ENCODE measurements around the gene PRKN.

PRKN gene

DNA sequence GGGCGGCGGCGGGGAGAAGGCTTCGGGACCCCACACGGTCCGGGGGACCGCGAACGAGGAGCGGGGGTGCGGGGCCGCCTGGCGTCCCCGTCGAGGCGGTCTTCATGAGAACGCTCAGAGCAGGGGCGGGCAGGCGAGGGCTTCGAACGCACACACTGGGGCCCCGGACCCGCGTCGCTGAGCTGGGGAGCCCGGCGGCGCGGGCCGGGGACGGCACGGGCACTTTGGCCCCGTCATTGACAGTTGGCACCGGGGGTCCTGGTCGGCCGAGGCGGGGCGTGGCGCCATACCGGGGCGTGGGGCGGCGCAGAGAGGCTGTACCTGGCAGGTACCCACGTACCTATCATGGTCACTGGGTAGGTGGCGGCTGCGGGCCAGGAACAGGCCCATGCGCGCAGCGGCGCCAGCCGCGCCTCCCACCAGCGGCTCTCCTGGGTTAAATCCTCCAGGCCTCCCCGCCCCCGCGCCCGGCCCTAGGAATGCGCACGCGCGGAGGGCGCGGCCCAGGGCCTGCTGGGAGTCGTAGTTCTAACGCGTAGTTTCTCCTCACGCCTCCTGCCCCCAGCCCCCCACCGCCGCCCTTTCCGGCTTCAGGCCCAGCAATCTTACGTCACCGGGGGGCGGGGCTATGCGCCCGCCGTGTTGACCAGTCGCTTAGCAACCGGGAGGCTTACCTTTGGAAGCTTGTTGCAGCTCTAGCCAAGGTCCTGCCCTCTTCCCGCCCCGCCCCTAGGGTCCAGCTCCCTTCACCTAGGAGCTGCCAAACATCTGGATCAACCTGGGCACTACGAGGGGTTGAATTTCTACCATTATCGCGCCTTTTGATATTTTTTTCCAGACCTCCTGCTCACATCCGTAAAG is at the start of gene PRKN, which contains the start of gene PACRG:
Gene PRKN, minus strand, starts transcription at position 445 of the 861 bp plus-strand sequence.
Gene PACRG, plus strand, starts transcription at position 653 of the 861 bp plus-strand sequence.
- no peak for TF ChIP-seq ZFX (IDR thresholded peaks at IDR 0.05; ENCODE audit: borderline replicate concordance)
- TF ChIP-seq, protein P1, sequence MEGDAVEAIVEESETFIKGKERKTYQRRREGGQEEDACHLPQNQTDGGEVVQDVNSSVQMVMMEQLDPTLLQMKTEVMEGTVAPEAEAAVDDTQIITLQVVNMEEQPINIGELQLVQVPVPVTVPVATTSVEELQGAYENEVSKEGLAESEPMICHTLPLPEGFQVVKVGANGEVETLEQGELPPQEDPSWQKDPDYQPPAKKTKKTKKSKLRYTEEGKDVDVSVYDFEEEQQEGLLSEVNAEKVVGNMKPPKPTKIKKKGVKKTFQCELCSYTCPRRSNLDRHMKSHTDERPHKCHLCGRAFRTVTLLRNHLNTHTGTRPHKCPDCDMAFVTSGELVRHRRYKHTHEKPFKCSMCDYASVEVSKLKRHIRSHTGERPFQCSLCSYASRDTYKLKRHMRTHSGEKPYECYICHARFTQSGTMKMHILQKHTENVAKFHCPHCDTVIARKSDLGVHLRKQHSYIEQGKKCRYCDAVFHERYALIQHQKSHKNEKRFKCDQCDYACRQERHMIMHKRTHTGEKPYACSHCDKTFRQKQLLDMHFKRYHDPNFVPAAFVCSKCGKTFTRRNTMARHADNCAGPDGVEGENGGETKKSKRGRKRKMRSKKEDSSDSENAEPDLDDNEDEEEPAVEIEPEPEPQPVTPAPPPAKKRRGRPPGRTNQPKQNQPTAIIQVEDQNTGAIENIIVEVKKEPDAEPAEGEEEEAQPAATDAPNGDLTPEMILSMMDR (IDR thresholded peaks at IDR 0.05): no peak
- peak within 1 kb of the TSS; percentile 62 for H3K27ac ChIP-seq

DNA sequence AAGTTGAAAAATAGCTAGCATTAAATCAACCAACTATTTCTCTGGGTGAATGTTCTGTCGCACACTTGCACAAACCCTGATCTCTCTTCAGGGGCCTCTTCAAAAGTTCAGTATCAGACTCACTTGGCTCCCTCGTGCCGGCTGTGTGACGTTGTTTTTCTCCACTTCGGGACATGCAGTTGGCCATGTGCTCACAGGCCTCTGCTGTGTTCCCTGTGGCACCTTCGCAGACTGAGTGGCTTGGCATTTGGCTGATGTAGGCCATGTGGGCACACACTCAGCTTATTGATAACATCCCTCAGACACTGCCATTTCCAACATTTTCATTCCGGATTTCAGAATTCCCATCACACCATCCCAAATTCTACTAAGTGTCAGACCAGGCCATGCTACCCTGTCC is 49.5 kb upstream of the PRKN start:
- no peak overlapping the region for H3K27ac ChIP-seq
- TF ChIP-seq ZFX (IDR thresholded peaks at IDR 0.05; ENCODE audit: borderline replicate concordance): no peak
- TF ChIP-seq, protein P1 (IDR thresholded peaks at IDR 0.05): no peak

DNA sequence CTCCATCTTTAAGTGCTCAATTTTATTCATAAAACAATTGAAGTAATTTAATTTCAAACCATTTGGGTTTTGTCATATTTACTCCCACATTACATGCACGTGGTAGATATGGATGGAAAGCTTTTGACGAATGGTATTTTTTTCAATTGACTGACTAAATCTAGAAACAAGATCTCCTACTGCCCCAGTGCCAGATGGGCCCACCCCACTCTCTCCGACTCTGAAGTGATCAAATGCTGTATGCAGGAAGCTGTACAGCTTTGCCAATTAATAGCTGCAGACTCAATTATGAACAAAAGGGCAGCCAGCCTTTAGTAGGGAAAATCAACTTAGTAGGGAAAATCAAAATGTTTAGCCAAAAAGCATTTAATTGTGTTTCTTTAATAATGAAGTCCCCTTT is 46.4 kb upstream of the PRKN start:
- TF ChIP-seq, protein P1 (IDR thresholded peaks at IDR 0.05): no peak
- no peak for TF ChIP-seq ZFX (IDR thresholded peaks at IDR 0.05; ENCODE audit: borderline replicate concordance)

DNA sequence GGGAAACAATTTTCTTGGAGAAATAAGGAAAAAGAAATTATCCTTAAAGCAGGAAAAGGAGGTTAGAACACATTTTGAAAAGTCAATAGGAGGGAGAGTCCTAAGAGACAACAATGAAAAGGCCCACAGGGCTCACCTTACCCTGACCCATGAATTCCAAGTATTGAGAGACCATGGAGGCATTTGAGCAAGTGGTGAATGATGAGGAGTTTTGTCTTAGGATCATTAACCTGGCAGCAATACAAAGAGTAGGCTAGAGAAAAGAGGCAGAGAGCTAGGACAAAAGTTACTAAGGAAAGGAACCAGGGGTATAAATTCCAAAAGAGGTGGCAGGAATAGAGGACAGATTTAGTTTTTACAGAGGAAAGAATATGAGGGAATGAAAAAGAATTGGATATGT is 44.9 kb upstream of the PRKN start:
- no peak for TF ChIP-seq ZFX (IDR thresholded peaks at IDR 0.05; ENCODE audit: borderline replicate concordance)
- TF ChIP-seq, protein P1 (IDR thresholded peaks at IDR 0.05): no peak
- H3K27ac ChIP-seq: no peak overlapping the region

More for the DNA sequence above, 46.4 kb upstream of the PRKN start:
- no peak overlapping the region for H3K27ac ChIP-seq

DNA sequence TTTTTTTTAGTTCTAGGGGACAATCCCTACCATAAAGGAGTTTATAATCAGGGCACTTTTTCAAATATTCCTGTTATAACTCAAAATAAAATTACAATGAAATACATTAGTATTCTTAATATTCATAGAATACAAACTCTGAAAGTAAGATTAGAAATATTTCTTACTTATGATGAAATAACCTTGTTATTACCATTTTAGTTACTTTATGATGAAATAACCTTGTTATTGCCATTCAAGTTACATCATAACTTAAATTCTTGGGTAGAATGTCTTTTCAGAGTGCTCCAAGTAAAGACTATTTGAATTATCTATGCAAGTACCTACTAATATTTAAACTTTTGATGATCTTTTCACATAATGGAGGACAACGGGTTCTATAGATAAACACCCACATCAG is 43.4 kb upstream of the PRKN start:
- TF ChIP-seq, protein P1 (IDR thresholded peaks at IDR 0.05): no peak
- TF ChIP-seq ZFX (IDR thresholded peaks at IDR 0.05; ENCODE audit: borderline replicate concordance): no peak
- H3K27ac ChIP-seq: no peak overlapping the region

DNA sequence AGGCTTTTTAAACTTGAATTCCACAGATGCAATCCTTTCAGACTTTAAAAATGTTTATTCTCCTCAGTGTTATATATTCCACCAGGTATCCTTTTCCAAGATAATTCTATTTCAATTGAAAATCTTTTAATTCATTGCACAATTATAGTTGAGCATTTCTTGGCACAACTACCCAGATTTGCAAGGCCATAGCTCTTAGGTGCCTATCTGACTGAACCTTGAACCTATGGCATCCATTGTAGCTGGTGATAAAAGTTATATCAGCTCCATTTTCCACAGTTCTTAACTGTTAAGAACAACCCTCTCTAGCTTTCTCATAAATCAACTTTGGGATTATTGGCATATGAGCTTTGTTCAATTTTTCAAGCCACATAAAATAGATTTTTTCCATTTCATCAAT is 42.6 kb upstream of the PRKN start:
- no peak for TF ChIP-seq ZFX (IDR thresholded peaks at IDR 0.05; ENCODE audit: borderline replicate concordance)
- TF ChIP-seq, protein P1 (IDR thresholded peaks at IDR 0.05): no peak
- no peak overlapping the region for H3K27ac ChIP-seq

DNA sequence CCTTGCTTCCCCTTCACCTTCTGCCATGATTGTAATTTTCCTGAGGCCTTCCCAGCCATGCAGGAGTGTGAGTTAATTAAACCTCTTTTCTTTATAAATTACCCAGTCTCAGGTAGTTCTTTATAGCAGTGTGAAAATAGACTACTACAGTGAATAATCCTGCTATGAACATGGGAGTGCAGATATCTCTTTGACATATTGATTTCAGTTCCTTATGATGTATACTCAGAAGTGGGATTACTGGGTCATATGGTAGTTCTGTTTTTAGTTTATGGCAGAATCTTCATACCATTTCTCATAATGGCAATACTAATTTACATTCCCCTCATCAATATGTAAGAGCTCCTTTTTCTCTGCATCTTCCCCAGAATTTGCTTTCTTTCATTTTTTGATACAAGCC is 26.2 kb upstream of the PRKN start:
- H3K27ac ChIP-seq: no peak overlapping the region
- no peak for TF ChIP-seq ZFX (IDR thresholded peaks at IDR 0.05; ENCODE audit: borderline replicate concordance)
- TF ChIP-seq, protein P1 (IDR thresholded peaks at IDR 0.05): no peak

Data from 22Rv1 (cell line).